ENCODE measurements around the gene SPATA25.

Gene SPATA25

GRCh38 chr20:45899046-45899835 is 11.8 kb upstream of the SPATA25 start:
- no peak overlapping the region for H3K27ac ChIP-seq
- no peaks in the 10 kb centered on the region for H3K27me3 ChIP-seq
- peaks cover 19 to 64% (median 62%) of the 10 kb centered on the region in 3 donors for H3K36me3 ChIP-seq
- H3K4me3 ChIP-seq, result no peak overlapping the region
- intact Hi-C loops (cut with DNase I; ENCODE audit: low total_unique reads), result no loop called here
- no peak for DNase-seq
- H3K9me3 ChIP-seq, result no peaks in the 10 kb centered on the region
- TF ChIP-seq, protein P1, sequence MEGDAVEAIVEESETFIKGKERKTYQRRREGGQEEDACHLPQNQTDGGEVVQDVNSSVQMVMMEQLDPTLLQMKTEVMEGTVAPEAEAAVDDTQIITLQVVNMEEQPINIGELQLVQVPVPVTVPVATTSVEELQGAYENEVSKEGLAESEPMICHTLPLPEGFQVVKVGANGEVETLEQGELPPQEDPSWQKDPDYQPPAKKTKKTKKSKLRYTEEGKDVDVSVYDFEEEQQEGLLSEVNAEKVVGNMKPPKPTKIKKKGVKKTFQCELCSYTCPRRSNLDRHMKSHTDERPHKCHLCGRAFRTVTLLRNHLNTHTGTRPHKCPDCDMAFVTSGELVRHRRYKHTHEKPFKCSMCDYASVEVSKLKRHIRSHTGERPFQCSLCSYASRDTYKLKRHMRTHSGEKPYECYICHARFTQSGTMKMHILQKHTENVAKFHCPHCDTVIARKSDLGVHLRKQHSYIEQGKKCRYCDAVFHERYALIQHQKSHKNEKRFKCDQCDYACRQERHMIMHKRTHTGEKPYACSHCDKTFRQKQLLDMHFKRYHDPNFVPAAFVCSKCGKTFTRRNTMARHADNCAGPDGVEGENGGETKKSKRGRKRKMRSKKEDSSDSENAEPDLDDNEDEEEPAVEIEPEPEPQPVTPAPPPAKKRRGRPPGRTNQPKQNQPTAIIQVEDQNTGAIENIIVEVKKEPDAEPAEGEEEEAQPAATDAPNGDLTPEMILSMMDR (IDR thresholded peaks at IDR 0.05), result no peak
- H3K4me1 ChIP-seq, result no peaks in the 10 kb centered on the region

DNA sequence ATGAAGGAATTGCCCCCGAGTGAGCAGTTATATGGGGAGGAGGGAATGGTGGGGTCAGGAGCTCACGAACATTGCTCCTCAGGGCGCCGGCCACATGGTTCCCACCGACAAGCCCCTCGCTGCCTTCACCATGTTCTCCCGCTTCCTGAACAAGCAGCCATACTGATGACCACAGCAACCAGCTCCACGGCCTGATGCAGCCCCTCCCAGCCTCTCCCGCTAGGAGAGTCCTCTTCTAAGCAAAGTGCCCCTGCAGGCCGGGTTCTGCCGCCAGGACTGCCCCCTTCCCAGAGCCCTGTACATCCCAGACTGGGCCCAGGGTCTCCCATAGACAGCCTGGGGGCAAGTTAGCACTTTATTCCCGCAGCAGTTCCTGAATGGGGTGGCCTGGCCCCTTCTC is 10.9 kb upstream of the SPATA25 start:
- peaks cover 19 to 74% (median 71%) of the 10 kb centered on the region in 3 donors for H3K36me3 ChIP-seq

GRCh38 chr20:45897692-45898091 is 10.3 kb upstream of the SPATA25 start:
- Histone ChIP-seq H3K4me1 (peaks cover 0 to 4% (median 0%) of the 10 kb centered on the region in 4 donors), H3K27ac (no peak overlapping the region), H3K36me3 (peaks cover 19 to 80% (median 71%) of the 10 kb centered on the region in 3 donors), H3K9me3 (no peaks in the 10 kb centered on the region), H3K27me3 (no peaks in the 10 kb centered on the region), H3K4me3 (no peak overlapping the region)
- no peak for DNase-seq
- TF ChIP-seq, protein P1 (IDR thresholded peaks at IDR 0.05), result no peak
- intact Hi-C loops (cut with DNase I; ENCODE audit: low total_unique reads), result no loop called here

More for the DNA sequence above, 10.9 kb upstream of the SPATA25 start:
- intact Hi-C loops (cut with DNase I; ENCODE audit: low total_unique reads), result no loop called here
- Histone ChIP-seq H3K4me3 (no peak overlapping the region), H3K27me3 (no peaks in the 10 kb centered on the region), H3K9me3 (no peaks in the 10 kb centered on the region), H3K4me1 (no peaks in the 10 kb centered on the region), H3K27ac (no peak overlapping the region)
- no peak for DNase-seq
- TF ChIP-seq, protein P1 (IDR thresholded peaks at IDR 0.05), result no peak

DNA sequence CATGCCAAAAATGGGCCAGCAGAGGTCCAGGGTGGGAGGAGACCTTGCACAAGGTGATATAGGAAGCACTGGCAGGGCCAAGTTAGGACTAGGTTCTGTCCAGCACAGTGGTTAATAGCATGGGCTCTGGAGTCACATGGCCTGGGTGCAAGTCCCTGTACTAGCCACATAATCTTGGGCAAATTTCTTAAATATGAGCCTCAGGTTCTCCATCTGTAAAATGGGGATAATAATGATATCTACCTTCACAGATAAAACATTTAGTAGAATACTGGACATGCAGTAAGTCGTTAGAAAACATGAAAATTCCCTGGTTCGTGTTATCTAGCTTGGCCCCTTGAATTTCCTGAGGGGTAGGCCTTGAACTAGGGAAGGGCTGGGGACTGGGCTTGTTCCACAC is 9.9 kb upstream of the SPATA25 start:
- intact Hi-C loops (cut with DNase I; ENCODE audit: low total_unique reads), result no loop called here
- Histone ChIP-seq H3K4me3 (no peak overlapping the region), H3K36me3 (peaks cover 19 to 81% (median 71%) of the 10 kb centered on the region in 3 donors), H3K9me3 (no peaks in the 10 kb centered on the region), H3K27ac (no peak overlapping the region), H3K27me3 (no peaks in the 10 kb centered on the region), H3K4me1 (peaks cover 0 to 8% (median 1%) of the 10 kb centered on the region in 4 donors)
- no peak for DNase-seq
- TF ChIP-seq, protein P1 (IDR thresholded peaks at IDR 0.05), result no peak

GRCh38 chr20:45896641-45897161 is 9.3 kb upstream of the SPATA25 start:
- H3K36me3 ChIP-seq, result peaks cover 19 to 77% (median 71%) of the 10 kb centered on the region in 3 donors
- intact Hi-C loops (cut with DNase I; ENCODE audit: low total_unique reads), result no loop called here
- TF ChIP-seq, protein P1 (IDR thresholded peaks at IDR 0.05), result no peak

More at GRCh38 chr20:45896641-45897161, 9.3 kb upstream of the SPATA25 start:
- no peak overlapping the region for H3K27ac ChIP-seq
- H3K27me3 ChIP-seq, result no peaks in the 10 kb centered on the region
- DNase-seq, result no peak
- H3K4me3 ChIP-seq, result no peak overlapping the region
- no peaks in the 10 kb centered on the region for H3K9me3 ChIP-seq
- peaks cover 0 to 14% (median 7%) of the 10 kb centered on the region in 4 donors for H3K4me1 ChIP-seq

Data from tibial artery (tissue), 4 donors.